BE2C (cell line): ENCODE data around the gene MTMR2.

Experiments
- DNase-seq: peaks from one replicate; pipeline ENCODE4 v3.0.0-alpha.2; 2020
- H3K27me3 ChIP-seq: fragments of 250-450 bp; sonication (Bioruptor Pico); 2 replicates; pipeline ENCODE4 v1.5.1; 2020; ENCODE audit warnings: mild to moderate bottlenecking
- H3K36me3 ChIP-seq: fragments of 250-450 bp; sonication (Bioruptor Pico); 2 replicates; pipeline ENCODE4 v1.5.1; 2020; ENCODE audit warnings: mild to moderate bottlenecking
- H3K4me1 ChIP-seq: fragments of 250-450 bp; sonication (Bioruptor Pico); 2 replicates; pipeline ENCODE4 v1.5.1; 2020
- H3K4me3 ChIP-seq: 2 replicates; pipeline ENCODE4 v1.5.1; 2011; ENCODE audit warnings: low read depth, low read length
- H3K9me3 ChIP-seq: fragments of 250-450 bp; sonication (Bioruptor Pico); 2 replicates; pipeline ENCODE4 v1.5.1; 2020
- CTCF ChIP-seq: IDR thresholded peaks from 2 replicates; pipeline ENCODE4 v1.5.1; 2012; ENCODE audit warnings: mild to moderate bottlenecking, low read depth, low read length

MTMR2 gene

GRCh38 chr11:95795627-95796295, 128.1 kb downstream of the MTMR2 start:
- no peaks in the 10 kb centered on the region for H3K9me3 ChIP-seq
- peaks cover 7% of the 10 kb centered on the region for H3K36me3 ChIP-seq
- no peaks in the 10 kb centered on the region for H3K4me1 ChIP-seq
- H3K27me3 ChIP-seq: no peaks in the 10 kb centered on the region
- no peak for TF ChIP-seq CTCF
- no peak for DNase-seq
- no peak overlapping the region for H3K4me3 ChIP-seq

- no peak for DNase-seq
- Histone ChIP-seq H3K27me3 (no peaks in the 10 kb centered on the region), H3K9me3 (no peaks in the 10 kb centered on the region), H3K4me3 (no peak overlapping the region), H3K4me1 (no peaks in the 10 kb centered on the region), H3K36me3 (no peaks in the 10 kb centered on the region; the same call in 1 of the 2 replicates)
- TF ChIP-seq CTCF: no peak
Observed at GRCh38 chr11:95794086-95794485, 129.8 kb downstream of the MTMR2 start.

GRCh38 chr11:95793116-95793515, 130.8 kb downstream of the MTMR2 start:
- Histone ChIP-seq H3K9me3 (no peaks in the 10 kb centered on the region), H3K27me3 (no peaks in the 10 kb centered on the region), H3K36me3 (no peaks in the 10 kb centered on the region; the same call in 1 of the 2 replicates), H3K4me1 (no peaks in the 10 kb centered on the region), H3K4me3 (no peak overlapping the region)
- TF ChIP-seq CTCF: no peak
- DNase-seq: no peak

GRCh38 chr11:95792700-95793099, 131.2 kb downstream of the MTMR2 start:
- DNase-seq: no peak
- no peak for TF ChIP-seq CTCF
- H3K9me3 ChIP-seq: no peaks in the 10 kb centered on the region
- H3K4me3 ChIP-seq: no peak overlapping the region
- H3K36me3 ChIP-seq: no peaks in the 10 kb centered on the region; the same call in 1 of the 2 replicates
- no peaks in the 10 kb centered on the region for H3K4me1 ChIP-seq
- no peaks in the 10 kb centered on the region for H3K27me3 ChIP-seq

GRCh38 chr11:95792200-95792599, 131.7 kb downstream of the MTMR2 start:
- Histone ChIP-seq H3K9me3 (no peaks in the 10 kb centered on the region), H3K4me1 (no peaks in the 10 kb centered on the region), H3K4me3 (peak overlapping the region; percentile 97), H3K36me3 (no peaks in the 10 kb centered on the region; the same call in 1 of the 2 replicates), H3K27me3 (no peaks in the 10 kb centered on the region)
- DNase-seq: no peak
- TF ChIP-seq CTCF: no peak

- Histone ChIP-seq H3K27me3 (no peaks in the 10 kb centered on the region), H3K4me3 (peak overlapping the region; percentile 97)
- TF ChIP-seq CTCF: no peak
Observed at GRCh38 chr11:95791709-95792033, 132.2 kb downstream of the MTMR2 start.

More at GRCh38 chr11:95791709-95792033, 132.2 kb downstream of the MTMR2 start:
- Histone ChIP-seq H3K9me3 (no peaks in the 10 kb centered on the region), H3K36me3 (no peaks in the 10 kb centered on the region; the same call in 1 of the 2 replicates), H3K4me1 (no peaks in the 10 kb centered on the region)
- no peak for DNase-seq
